Adipocyte (in vitro differentiated cells): Measurements from ENCODE around the gene CARD6.
"Not testable (repeated sequence)": the region's sequence is repeated elsewhere in the genome, so short reads cannot be mapped to it uniquely, and the experiment has no call there.

Experiments used
- DNase-seq: peaks from one replicate; pipeline ENCODE4 v3.0.0-alpha.2; 2015; ENCODE audit warnings: low read depth
- H3K27me3 ChIP-seq: replicated peaks from 2 replicates; pipeline ENCODE4 v1.7.0; 2013; ENCODE audit warnings: mild to moderate bottlenecking, low read length, moderate library complexity; ENCODE audit not compliant: control insufficient read depth, insufficient read depth
- H3K36me3 ChIP-seq: 2 replicates; pipeline ENCODE4 v1.7.0; 2013; ENCODE audit warnings: low read length, mild to moderate bottlenecking, moderate library complexity; ENCODE audit not compliant: control insufficient read depth, insufficient read depth, severe bottlenecking
- H3K4me1 ChIP-seq: 2 replicates; pipeline ENCODE4 v1.7.0; 2013; ENCODE audit warnings: mild to moderate bottlenecking, low read length, moderate library complexity; ENCODE audit not compliant: control insufficient read depth, insufficient read depth
- H3K4me3 ChIP-seq: 2 replicates; pipeline ENCODE4 v1.7.0; 2013; ENCODE audit warnings: mild to moderate bottlenecking, low read length, moderate library complexity
- H3K9ac ChIP-seq: 2 replicates; pipeline ENCODE4 v1.7.0; 2013; ENCODE audit warnings: mild to moderate bottlenecking, low read length, moderate library complexity
- H3K9me3 ChIP-seq: 2 replicates; pipeline ENCODE4 v1.7.0; 2013; ENCODE audit warnings: mild to moderate bottlenecking, low read length, moderate library complexity; ENCODE audit not compliant: control insufficient read depth

The CARD6 gene

DNA sequence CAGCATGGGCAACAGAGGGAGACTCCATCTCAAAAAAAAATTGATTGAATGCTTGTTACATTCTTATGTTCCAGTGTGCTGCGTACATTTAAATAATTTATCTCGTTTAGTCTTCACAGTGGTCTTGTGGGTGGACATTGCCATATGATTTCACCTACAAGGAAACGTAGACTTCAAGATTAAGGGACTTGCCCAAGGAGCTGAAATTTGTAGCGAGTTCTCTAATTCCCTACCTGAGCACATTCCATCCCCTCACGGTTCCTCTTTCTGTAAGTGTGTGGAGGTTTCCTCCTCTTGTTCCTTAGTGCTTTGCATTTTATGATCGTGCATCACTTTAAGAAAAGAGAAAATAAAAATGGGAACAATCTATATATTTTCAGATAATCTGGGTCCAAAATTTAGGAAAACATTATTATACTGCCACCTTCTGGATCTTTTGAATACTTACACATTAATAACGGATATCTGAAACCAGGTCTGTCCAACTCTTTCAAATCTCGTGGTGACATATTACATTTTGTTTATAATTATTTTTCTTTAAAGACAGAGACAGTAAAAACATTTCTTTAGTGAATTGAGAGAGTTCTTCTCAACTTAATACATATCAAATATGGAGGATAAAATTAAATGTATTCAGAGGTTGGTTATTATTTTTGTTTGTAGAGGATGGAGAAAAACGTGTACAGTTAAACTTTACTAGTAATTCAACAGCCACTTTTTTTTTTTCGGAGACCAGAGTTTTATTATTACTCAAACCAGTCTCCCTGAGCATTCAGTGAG, 38.2 kb downstream of the CARD6 start:
- no peaks in the 10 kb centered on the region for H3K4me1 ChIP-seq
- no peaks in the 10 kb centered on the region for H3K36me3 ChIP-seq
- no peak overlapping the region for H3K9ac ChIP-seq
- no peak overlapping the region for H3K4me3 ChIP-seq
- no peaks in the 10 kb centered on the region for H3K9me3 ChIP-seq
- H3K27me3 ChIP-seq = no peaks in the 10 kb centered on the region
- peak; percentile 80 for DNase-seq

DNA sequence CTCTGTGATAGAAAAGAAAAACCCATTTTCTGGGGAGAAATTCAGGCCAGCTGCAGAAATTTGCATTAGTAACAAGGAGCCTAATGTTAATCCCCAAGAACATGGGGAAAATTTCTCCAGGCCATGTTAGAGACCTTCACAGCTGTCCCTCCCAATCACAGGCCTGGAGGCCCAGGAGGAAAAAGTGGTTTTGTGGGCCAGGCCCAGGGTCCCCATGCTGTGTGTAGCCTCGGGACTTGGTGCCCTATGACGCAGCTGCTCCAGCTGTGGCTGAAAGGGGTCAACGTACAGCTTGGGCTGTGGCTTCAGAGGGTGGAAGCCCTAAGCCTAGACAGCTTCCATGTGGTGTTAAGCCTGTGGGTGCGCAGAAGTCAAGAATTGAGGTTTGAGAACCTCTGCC, 41.1 kb downstream of the CARD6 start:
- H3K4me1 ChIP-seq = no peaks in the 10 kb centered on the region
- no peak for DNase-seq
- H3K9me3 ChIP-seq = no peaks in the 10 kb centered on the region
- no peaks in the 10 kb centered on the region for H3K36me3 ChIP-seq
- H3K9ac ChIP-seq = no peak overlapping the region
- H3K4me3 ChIP-seq = no peak overlapping the region
- H3K27me3 ChIP-seq = no peaks in the 10 kb centered on the region

DNA sequence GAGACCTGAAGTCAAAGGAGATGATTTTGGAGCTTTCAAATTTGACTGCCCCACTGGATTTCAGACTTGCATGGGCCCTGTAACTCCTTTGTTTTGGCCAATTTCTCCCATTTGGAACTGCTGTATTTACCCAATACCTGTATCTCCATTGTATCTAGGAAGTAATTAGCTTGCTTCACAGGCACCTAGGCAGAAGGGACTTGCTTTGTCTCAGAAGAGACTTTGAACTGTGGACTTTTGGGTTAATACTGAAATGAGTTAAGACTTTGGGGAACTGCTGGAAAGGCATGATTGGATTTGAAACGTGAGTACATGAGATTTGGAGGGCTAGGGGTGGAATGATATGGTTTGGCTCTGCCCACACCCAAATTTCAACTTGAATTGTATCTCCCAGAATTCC, 41.9 kb downstream of the CARD6 start:
- H3K4me1 ChIP-seq, H3K27me3 ChIP-seq, H3K36me3 ChIP-seq, DNase-seq, H3K4me3 ChIP-seq, H3K9ac ChIP-seq, H3K9me3 ChIP-seq: not testable (repeated sequence)

DNA sequence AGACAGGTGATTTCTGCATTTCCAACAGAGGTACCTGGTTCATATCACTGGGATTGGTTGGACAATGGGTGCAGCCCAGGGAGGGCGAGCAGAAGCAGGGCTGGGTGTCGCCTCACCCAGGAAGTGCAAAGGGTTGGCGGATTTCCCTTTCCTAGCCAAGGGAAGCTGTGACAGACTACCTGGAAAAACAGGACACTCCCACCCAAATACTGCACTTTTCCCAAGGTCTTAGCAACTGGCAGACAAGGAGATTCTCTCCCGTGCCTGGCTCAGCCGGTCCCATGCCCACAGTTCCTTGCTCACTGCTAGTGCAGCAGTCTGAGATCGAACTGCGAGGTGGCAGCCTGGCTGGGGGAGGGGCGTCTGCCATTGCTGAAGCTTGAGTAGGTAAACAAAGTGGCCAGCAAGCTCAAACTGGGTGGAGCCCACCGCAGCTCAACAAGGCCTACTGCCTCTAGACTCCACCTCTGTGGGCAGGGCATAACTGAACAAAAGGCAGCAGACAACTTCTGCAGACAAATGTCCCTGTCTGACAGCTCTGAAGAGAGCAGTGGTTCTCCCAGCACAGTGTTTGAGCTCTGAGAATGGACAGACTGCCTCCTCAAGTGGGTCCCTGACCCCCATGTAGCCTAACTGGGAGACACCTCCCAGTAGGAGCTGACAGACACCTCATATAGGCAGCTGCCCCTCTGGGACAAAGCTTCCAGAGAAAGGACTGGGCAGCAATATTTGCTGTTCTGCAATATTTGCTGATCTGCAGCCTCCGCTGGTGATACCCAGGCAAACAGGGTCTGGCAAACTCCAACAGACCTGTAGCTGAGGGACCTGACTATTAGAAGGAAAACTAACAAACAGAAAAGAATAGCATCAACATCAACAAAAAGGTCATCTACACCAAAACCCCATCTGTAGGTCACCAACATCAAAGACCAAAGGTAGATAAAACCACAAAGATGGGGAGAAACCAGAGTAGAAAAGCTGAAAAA, 54.6 kb downstream of the CARD6 start:
- not testable (repeated sequence) for H3K36me3 ChIP-seq, H3K4me1 ChIP-seq, H3K4me3 ChIP-seq, DNase-seq, H3K27me3 ChIP-seq, H3K9me3 ChIP-seq, H3K9ac ChIP-seq

DNA sequence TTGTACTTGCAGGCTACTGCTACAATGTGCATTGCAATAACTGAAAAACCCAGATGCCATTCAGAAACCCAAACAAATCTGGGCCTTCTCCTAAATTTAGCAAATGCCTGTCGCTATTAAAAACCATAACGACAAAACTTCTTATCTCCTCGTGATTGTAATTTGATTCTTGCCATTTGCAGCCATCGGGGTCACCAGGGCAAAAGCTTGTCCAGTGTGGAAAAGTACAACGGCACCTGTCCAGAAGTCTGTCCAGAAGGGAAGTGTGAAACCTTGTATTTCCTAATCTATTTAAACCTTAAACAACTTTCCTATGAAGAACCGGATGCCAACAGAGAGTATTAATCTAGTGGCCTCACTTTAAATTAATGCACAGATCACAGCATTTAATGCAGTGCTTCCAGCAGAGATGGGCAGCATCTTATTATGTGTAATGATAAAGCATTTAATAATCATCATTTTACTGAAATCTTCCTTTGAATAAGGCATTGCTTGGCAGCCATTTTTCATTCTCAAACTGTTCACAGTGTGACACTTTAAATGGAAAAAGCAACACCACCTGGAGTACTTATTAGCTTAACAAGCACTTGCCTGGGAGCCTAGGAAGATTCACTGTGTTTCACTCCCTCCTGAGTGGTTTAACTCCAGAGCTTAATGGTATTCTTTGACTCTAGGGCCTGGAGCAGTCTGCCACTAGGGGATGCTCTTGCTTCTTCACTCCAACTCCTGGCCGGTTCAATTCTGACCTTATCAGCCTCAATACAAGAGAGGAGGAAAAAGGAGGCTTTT, 63.2 kb downstream of the CARD6 start:
- H3K4me3 ChIP-seq = no peak overlapping the region
- H3K9me3 ChIP-seq = no peaks in the 10 kb centered on the region
- no peaks in the 10 kb centered on the region for H3K36me3 ChIP-seq
- peaks cover 30% of the 10 kb centered on the region for H3K4me1 ChIP-seq
- DNase-seq = peak; percentile 86
- H3K27me3 ChIP-seq = no peaks in the 10 kb centered on the region
- H3K9ac ChIP-seq = peak overlapping the region; percentile 72

DNA sequence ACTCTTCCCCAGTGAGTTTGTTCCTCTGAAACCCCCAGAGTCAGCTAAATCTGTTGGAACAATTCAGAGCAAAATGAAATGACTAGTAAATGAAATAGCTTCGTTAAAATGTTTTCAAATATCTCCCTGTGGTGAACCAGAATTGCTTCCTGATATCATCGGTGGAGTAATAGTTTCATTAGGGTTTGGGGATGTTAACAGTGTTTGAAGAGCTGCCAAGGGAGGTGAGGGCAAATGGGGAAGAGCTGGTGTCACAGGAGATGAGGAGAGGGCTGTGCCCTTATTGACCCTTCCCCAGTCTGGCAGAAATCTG, 63.8 kb downstream of the CARD6 start:
- Histone ChIP-seq H3K27me3 (no peaks in the 10 kb centered on the region), H3K4me1 (peaks cover 30% of the 10 kb centered on the region), H3K4me3 (no peak overlapping the region), H3K36me3 (no peaks in the 10 kb centered on the region), H3K9me3 (no peaks in the 10 kb centered on the region), H3K9ac (peak overlapping the region; percentile 72)
- DNase-seq = no peak

DNA sequence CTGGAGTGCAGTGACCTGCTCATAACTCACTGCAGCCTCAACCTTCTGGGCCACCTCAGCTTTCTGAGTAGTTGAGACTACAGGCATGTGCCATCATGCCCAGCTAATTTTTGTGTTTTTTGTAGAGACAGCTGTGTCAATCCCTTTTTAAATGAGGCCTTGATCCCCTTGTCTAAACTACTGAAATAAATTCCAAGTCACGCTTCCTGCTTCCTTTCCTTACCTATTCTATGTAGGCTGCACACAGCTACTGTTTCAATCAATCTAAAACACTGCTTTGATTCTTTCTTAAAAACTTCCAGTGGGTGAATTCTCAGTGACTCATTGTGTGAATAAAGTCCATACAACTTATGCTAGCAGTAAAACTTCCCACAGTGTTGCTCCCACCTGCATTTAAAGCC, 65.2 kb downstream of the CARD6 start:
- Histone ChIP-seq H3K4me3 (no peak overlapping the region), H3K9me3 (no peaks in the 10 kb centered on the region), H3K4me1 (peaks cover 30% of the 10 kb centered on the region), H3K36me3 (no peaks in the 10 kb centered on the region), H3K9ac (peak overlapping the region; percentile 72), H3K27me3 (no peaks in the 10 kb centered on the region)
- DNase-seq = no peak

DNA sequence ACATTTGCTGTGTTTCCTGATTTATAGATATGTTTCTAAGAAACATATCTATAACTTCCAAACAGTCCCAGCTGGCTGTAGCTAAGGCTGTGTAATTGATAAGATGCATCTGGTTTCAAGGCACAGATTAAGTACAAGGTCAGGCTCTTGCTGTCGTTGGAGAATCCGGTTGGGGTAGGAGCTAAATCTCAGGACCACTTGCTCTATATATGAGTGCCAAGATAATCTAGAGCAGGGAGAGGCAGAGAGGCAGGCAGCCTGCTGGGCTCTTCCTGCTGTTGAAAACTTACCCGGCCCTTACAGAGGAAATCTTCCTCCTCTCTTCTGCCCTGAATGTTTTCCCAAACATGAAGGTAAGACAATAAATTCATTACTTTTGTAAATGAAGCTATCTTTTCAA, 68.1 kb downstream of the CARD6 start, which contains the start of gene C7:
Gene C7, plus strand, starts transcription at position 234 of the 400 bp plus-strand sequence. Its CDS starts 114 bp downstream, at position 348.
- no peaks in the 10 kb centered on the region for H3K27me3 ChIP-seq
- no peak for DNase-seq

DNA sequence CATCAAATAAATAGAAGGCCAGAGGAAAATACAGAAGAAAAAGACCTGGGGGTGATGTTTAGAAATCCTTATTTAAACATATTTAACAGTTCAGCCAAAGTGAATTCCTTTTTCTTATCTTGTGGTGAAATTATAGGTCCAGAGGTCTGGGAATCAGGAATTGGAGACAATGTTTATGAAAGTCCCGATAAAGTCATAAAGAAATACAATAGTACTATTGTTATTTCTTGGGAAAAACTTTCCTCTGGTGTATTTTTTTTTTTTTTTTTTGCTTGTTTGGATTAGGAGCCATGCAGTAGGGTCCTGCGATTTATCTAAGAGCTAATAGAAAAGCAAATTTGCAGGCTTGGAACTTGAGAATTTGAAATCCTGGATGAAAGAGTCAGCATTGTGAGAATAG, 68.6 kb downstream of the CARD6 start:
- H3K4me3 ChIP-seq = peak overlapping the region; percentile 57
- H3K27me3 ChIP-seq = no peaks in the 10 kb centered on the region
- H3K9me3 ChIP-seq = no peaks in the 10 kb centered on the region
- no peaks in the 10 kb centered on the region for H3K36me3 ChIP-seq
- no peak for DNase-seq
- peaks cover 23% of the 10 kb centered on the region for H3K4me1 ChIP-seq
- H3K9ac ChIP-seq = peak overlapping the region; percentile 71

More for the DNA sequence above, 68.1 kb downstream of the CARD6 start, which contains the start of gene C7:
- Histone ChIP-seq H3K4me3 (peak within 1 kb of the TSS; percentile 57), H3K9ac (peak within 1 kb of the TSS; percentile 71), H3K9me3 (no peaks in the 10 kb centered on the region), H3K4me1 (peaks cover 23% of the 10 kb centered on the region), H3K36me3 (no peaks in the 10 kb centered on the region)
